Panc1 (cell line): Measurements from ENCODE around the gene AKAP13. TPM values are rescaled to one million over a fixed set of nuclear protein-coding genes. Genes with fewer than 3 reads are reported as not detected.

Experiments used
- ATAC-seq: fragments of 200-7000 bp; cut with Tn5 transposase; 2 replicates; pipeline ENCODE4 v1.9.1; 2020; ENCODE audit warnings: mild to moderate bottlenecking, moderate library complexity
- BruUV-seq: library from RNA; stranded (reverse); fragments of 400-500 nt; replicated peaks from 2 replicates; lab custom pipeline; 2021; lab: Mats Ljungman, UMichigan
- CTCF ChIA-PET: fragments of 300-600 bp; sonication (Branson Sonifier 250); formaldehyde crosslinking; loops from one replicate; lab custom pipeline; 2022; ENCODE audit warnings: antibody characterized with exemption; lab: Charles Lee
- POLR2A ChIA-PET: fragments of 300-600 bp; sonication (Branson Sonifier 250); formaldehyde crosslinking; loops from one replicate; lab custom pipeline; 2022; ENCODE audit warnings: antibody characterized with exemption; lab: Charles Lee
- DNase-seq: peaks from one replicate; pipeline ENCODE4 v3.0.0-alpha.2; 2010; ENCODE audit warnings: low read depth, low spot score
- H3K27ac ChIP-seq: 2 replicates; pipeline ENCODE4 v1.5.1; 2011; ENCODE audit warnings: mild to moderate bottlenecking, low read length, inconsistent platforms
- H3K27me3 ChIP-seq: fragments of 200-500 bp; sonication (Bioruptor generic); 2 replicates; pipeline ENCODE4 v1.6.0; 2014; ENCODE audit warnings: low read length, inconsistent platforms; ENCODE audit not compliant: control insufficient read depth, insufficient read depth
- H3K36me3 ChIP-seq: fragments of 200-500 bp; sonication (Bioruptor generic); 2 replicates; pipeline ENCODE4 v1.5.1; 2014; ENCODE audit warnings: inconsistent platforms, mild to moderate bottlenecking, low read length, moderate library complexity; ENCODE audit not compliant: control insufficient read depth, insufficient read depth
- H3K4me1 ChIP-seq: 2 replicates; pipeline ENCODE4 v1.5.1; 2011; ENCODE audit warnings: inconsistent platforms, mild to moderate bottlenecking, low read length, moderate library complexity; ENCODE audit not compliant: control insufficient read depth, insufficient read depth
- H3K4me3 ChIP-seq, 2 experiments: 2 replicates each; pipeline ENCODE4 v1.5.1; 2011 to 2012; ENCODE audit warnings: low read depth in 2 of 2, low read length in 2 of 2, mild to moderate bottlenecking in 2 of 2, inconsistent platforms in 1 of 2, moderate library complexity in 1 of 2
- H3K9me3 ChIP-seq: fragments of 200-500 bp; sonication (Bioruptor generic); 2 replicates; pipeline ENCODE4 v1.5.1; 2014; ENCODE audit warnings: low read depth, mild to moderate bottlenecking, inconsistent platforms, low read length, moderate library complexity; ENCODE audit not compliant: control insufficient read depth, insufficient read depth
- CTCF ChIP-seq: fragments of 450-650 bp; IDR thresholded peaks from 2 replicates; pipeline ENCODE4 v1.5.1; 2017; ENCODE audit warnings: mild to moderate bottlenecking
- POLR2AphosphoS5 ChIP-seq: IDR thresholded peaks from 2 replicates; pipeline ENCODE4 v1.6.1; 2012; ENCODE audit warnings: mild to moderate bottlenecking, low read depth, low read length, moderate library complexity
- REST ChIP-seq, 2 experiments: IDR thresholded peaks; 2 replicates each; pipeline ENCODE4 v1.6.1; 2011 to 2012; ENCODE audit warnings: low read depth in 2 of 2, control low read depth in 1 of 2, low read length in 1 of 2, mild to moderate bottlenecking in 1 of 2, moderate library complexity in 1 of 2; ENCODE audit not compliant: insufficient read depth in 1 of 2
- SIN3A ChIP-seq: IDR thresholded peaks from 2 replicates; pipeline ENCODE4 v1.6.1; 2012; ENCODE audit warnings: low read depth, mild to moderate bottlenecking, low read length, moderate library complexity, borderline replicate concordance; ENCODE audit not compliant: insufficient read depth
- TCF7L2 ChIP-seq: IDR thresholded peaks from 2 replicates; pipeline ENCODE4 v1.6.1; 2011; ENCODE audit warnings: mild to moderate bottlenecking, low read depth, low read length, inconsistent platforms
- in situ Hi-C: cut with HindIII; loops from 2 replicates; pipeline ENCODE4 v1.10.0; 2016; ENCODE audit warnings: low sequenced_read_pairs, low pct_unique_long_range_greater_than_20kb
- intact Hi-C: fragments of 100-400 bp; cut with micrococcal nuclease; formaldehyde crosslinking; loops from one replicate; pipeline ENCODE4 v1.10.0; 2022; ENCODE audit not compliant: unreplicated experiment
- total RNA-seq: library from RNA; stranded (reverse); gene quantifications from one replicate; pipeline ENCODE4 v1.2.1, GENCODE V29; 2021; ENCODE audit not compliant: unreplicated experiment

The AKAP13 gene
- total RNA-seq, 1 experiment from 2014 or later: 94.2 TPM

- no peak for ATAC-seq
- intact Hi-C loops: no loop called here
- Histone ChIP-seq H3K9me3 (no peaks in the 10 kb centered on the region), H3K27ac (no peak overlapping the region), H3K27me3 (no peaks in the 10 kb centered on the region), H3K4me1 (peaks cover 5% of the 10 kb centered on the region; the same call in 1 of the 2 replicates), H3K4me3 (no peak overlapping the region), H3K36me3 (no peaks in the 10 kb centered on the region)
- BruUV-seq: no TSS peak
- in situ Hi-C loops: no loop called here
- ChIA-PET CTCF (interaction anchor here (1.0 kb wide), 1 partner anchor 74 kb away, joined by 3 read pairs; no protein-coding TSS in a partner anchor), POLR2A (no interaction called here)
- DNase-seq: no peak
- no peak for TF ChIP-seq TCF7L2
- no peak for TF ChIP-seq REST (IDR thresholded peaks at IDR 0.05; ENCODE audit: insufficient read depth in 1 of 2, low read depth in 2 of 2, low read length in 1 of 2)
- no peak for TF ChIP-seq POLR2AphosphoS5
- TF ChIP-seq SIN3A: no peak
- TF ChIP-seq CTCF: no peak
These were observed 379.6 kb downstream of the AKAP13 start for GRCh38 chr15:85760049-85760448.

GRCh38 chr15:85760531-85761371 lies 380.3 kb downstream of the AKAP13 start:
- POLR2A ChIA-PET: no interaction called here
- ATAC-seq: peak; percentile 54; the same call in 1 of the 2 replicates
- intact Hi-C loops (no loop called here), in situ Hi-C loops (no loop called here)
- no peaks in the 10 kb centered on the region for H3K27me3 ChIP-seq
- no TSS peak for BruUV-seq
- no peak overlapping the region for H3K4me3 ChIP-seq
- no peaks in the 10 kb centered on the region for H3K9me3 ChIP-seq
- peaks cover 5% of the 10 kb centered on the region; the same call in 1 of the 2 replicates for H3K4me1 ChIP-seq
- TF ChIP-seq SIN3A (no peak), TCF7L2 (no peak), CTCF (no peak; the same call in 1 of the 2 replicates), REST (IDR thresholded peaks at IDR 0.05; ENCODE audit: insufficient read depth in 1 of 2, low read depth in 2 of 2, low read length in 1 of 2) (no peak), POLR2AphosphoS5 (no peak)
- H3K27ac ChIP-seq: no peak overlapping the region
- CTCF ChIA-PET: interaction anchor here (0.7 to 1.0 kb wide), 3 partner anchors 9 to 464 kb away, joined by 3 to 4 read pairs (median 3); no protein-coding TSS in a partner anchor
- DNase-seq: no peak
- no peaks in the 10 kb centered on the region for H3K36me3 ChIP-seq
